ENCODE data around the gene FAM222A. TPM values are rescaled to one million over a fixed set of nuclear protein-coding genes. Genes with fewer than 3 reads are reported as not detected.

The FAM222A gene
- total RNA-seq, 1 experiment from 2014 or later: 3.1 TPM

- Histone ChIP-seq H3F3A (ENCODE audit: insufficient read depth, low read depth) (no peaks in the 10 kb centered on the region; the same call in 1 of the 2 replicates), H3K36me3 (ENCODE audit: low read depth) (no peaks in the 10 kb centered on the region), H3K4me2 (no peak overlapping the region), H4K20me1 (ENCODE audit: insufficient read depth) (no peaks in the 10 kb centered on the region), H3K27me3 (ENCODE audit: insufficient read depth, low read depth) (no peaks in the 10 kb centered on the region), H3K79me2 (ENCODE audit: low read depth) (no peaks in the 10 kb centered on the region), H3K27ac (no peak overlapping the region), H3K4me3 (no peak overlapping the region), H3K9me3 (ENCODE audit: insufficient read depth, low read depth) (no peaks in the 10 kb centered on the region), H3K4me1 (replicated peaks; ENCODE audit: insufficient read depth) (0 out of 2 replicates have a peak, but pooled peaks cover 1% of the 10 kb centered on the region), H3K9me2 (ENCODE audit: insufficient read depth) (no peaks in the 10 kb centered on the region), H2AFZ (no peak overlapping the region)
- intact Hi-C loops (cut with micrococcal nuclease; ENCODE audit: unreplicated experiment): no loop called here
- POLR2A ChIA-PET (ENCODE audit: unreplicated experiment): no interaction called here
- no TSS peak for BruUV-seq (replicated peaks)
- TF ChIP-seq CTCF (conservative IDR thresholded peaks at IDR 0.05): no peak
- TF ChIP-seq EZH2 (IDR thresholded peaks at IDR 0.05; ENCODE audit: low read depth): no peak
- no peak for DNase-seq
- CTCF ChIA-PET: no interaction called here
These were observed 27.8 kb upstream of the FAM222A start for GRCh38 chr12:109685574-109686447.

- POLR2A ChIA-PET (ENCODE audit: unreplicated experiment): no interaction called here
- no peak overlapping the region for H3K27ac ChIP-seq
- no peaks in the 10 kb centered on the region for H3K27me3 ChIP-seq (ENCODE audit: insufficient read depth, low read depth)
- DNase-seq: no peak
- CTCF ChIA-PET: interaction anchor here (0.6 kb wide), 1 partner anchor 47 kb away, joined by 7 read pairs; no protein-coding TSS in a partner anchor
- no peaks in the 10 kb centered on the region for H3F3A ChIP-seq (ENCODE audit: insufficient read depth, low read depth)
- no peak overlapping the region for H3K4me3 ChIP-seq
- H3K9me2 ChIP-seq (ENCODE audit: insufficient read depth): no peaks in the 10 kb centered on the region
- no TSS peak for BruUV-seq (replicated peaks)
- H3K4me2 ChIP-seq: no peak overlapping the region
- H2AFZ ChIP-seq: no peak overlapping the region
- H3K79me2 ChIP-seq (ENCODE audit: low read depth): no peaks in the 10 kb centered on the region
- no peaks in the 10 kb centered on the region for H3K4me1 ChIP-seq (replicated peaks; ENCODE audit: insufficient read depth)
- TF ChIP-seq CTCF (conservative IDR thresholded peaks at IDR 0.05) (no peak), EZH2 (IDR thresholded peaks at IDR 0.05; ENCODE audit: low read depth) (no peak)
- intact Hi-C loops (cut with micrococcal nuclease; ENCODE audit: unreplicated experiment): no loop called here
- no peaks in the 10 kb centered on the region for H4K20me1 ChIP-seq (ENCODE audit: insufficient read depth)
- H3K36me3 ChIP-seq (ENCODE audit: low read depth): no peaks in the 10 kb centered on the region
- no peaks in the 10 kb centered on the region for H3K9me3 ChIP-seq (ENCODE audit: insufficient read depth, low read depth)
These were observed 27.1 kb upstream of the FAM222A start for GRCh38 chr12:109686523-109686922.

- no peak overlapping the region for H3K27ac ChIP-seq
- no peak overlapping the region for H3K4me2 ChIP-seq
- H3K9me3 ChIP-seq (ENCODE audit: insufficient read depth, low read depth): no peaks in the 10 kb centered on the region
- no peak for TF ChIP-seq EZH2 (IDR thresholded peaks at IDR 0.05; ENCODE audit: low read depth)
- TF ChIP-seq CTCF (conservative IDR thresholded peaks at IDR 0.05): no peak
- no peaks in the 10 kb centered on the region for H3K4me1 ChIP-seq (replicated peaks; ENCODE audit: insufficient read depth)
- no peaks in the 10 kb centered on the region for H3K9me2 ChIP-seq (ENCODE audit: insufficient read depth)
- H4K20me1 ChIP-seq (ENCODE audit: insufficient read depth): no peaks in the 10 kb centered on the region
- ChIA-PET POLR2A (ENCODE audit: unreplicated experiment) (interaction anchor here (0.7 kb wide), 1 partner anchor 224 kb away, joined by 5 read pairs; no protein-coding TSS in a partner anchor), CTCF (interaction anchor here (0.6 kb wide), 1 partner anchor 47 kb away, joined by 7 read pairs; no protein-coding TSS in a partner anchor)
- intact Hi-C loops (cut with micrococcal nuclease; ENCODE audit: unreplicated experiment): no loop called here
- no peaks in the 10 kb centered on the region for H3F3A ChIP-seq (ENCODE audit: insufficient read depth, low read depth)
- no peak for DNase-seq
- no peak overlapping the region for H3K4me3 ChIP-seq
- H3K36me3 ChIP-seq (ENCODE audit: low read depth): no peaks in the 10 kb centered on the region
- H3K27me3 ChIP-seq (ENCODE audit: insufficient read depth, low read depth): 0 out of 2 replicates have a peak, but pooled peaks cover 2% of the 10 kb centered on the region
- BruUV-seq (replicated peaks): no TSS peak
- no peaks in the 10 kb centered on the region for H3K79me2 ChIP-seq (ENCODE audit: low read depth)
- no peak overlapping the region for H2AFZ ChIP-seq
These were observed 26.4 kb upstream of the FAM222A start for GRCh38 chr12:109687250-109687649.

Measured in PC-9 (cell line).